GM12878 (cell line): ENCODE results near the gene MAGI1. TPM values are rescaled to one million over a fixed set of nuclear protein-coding genes. Genes with fewer than 3 reads are reported as not detected.

Experiments used
- ATF3 ChIP-seq: IDR thresholded peaks from 2 replicates; pipeline ENCODE4 v1.6.1; 2011; ENCODE audit warnings: low read depth, mild to moderate bottlenecking, low read length, moderate library complexity, borderline replicate concordance; ENCODE audit errors: extremely low read depth
- BCLAF1 ChIP-seq: fragments of 450-650 bp; IDR thresholded peaks from 2 replicates; pipeline ENCODE4 v1.6.1; 2017; ENCODE audit warnings: antibody characterized with exemption, mild to moderate bottlenecking, moderate library complexity
- HCFC1 ChIP-seq: fragments of 150-350 bp; IDR thresholded peaks from 2 replicates; pipeline ENCODE4 v1.6.1; 2014; ENCODE audit warnings: low read length
- IRF3 ChIP-seq: fragments of 450-650 bp; IDR thresholded peaks from 2 replicates; pipeline ENCODE4 v1.6.1; 2014; ENCODE audit warnings: mild to moderate bottlenecking
- POLR2AphosphoS5 ChIP-seq: IDR thresholded peaks from 2 replicates; pipeline ENCODE4 v1.6.1; 2011; ENCODE audit warnings: mild to moderate bottlenecking, low read length, inconsistent platforms
- ZBTB11 ChIP-seq: fragments of 450-650 bp; formaldehyde crosslinking; IDR thresholded peaks from 2 replicates; pipeline ENCODE4 v1.5.0; 2022; ENCODE audit warnings: mild to moderate bottlenecking, missing genetic modification characterization
- ZBTB4 ChIP-seq: fragments of 450-650 bp; formaldehyde crosslinking; IDR thresholded peaks from 2 replicates; pipeline ENCODE4 v1.4.0; 2022; ENCODE audit warnings: mild to moderate bottlenecking, moderate library complexity
- ZNF274 ChIP-seq: IDR thresholded peaks from one replicate; pipeline ENCODE4 v1.8.0; 2011; ENCODE audit not compliant: insufficient read length, insufficient read depth
- ZSCAN29 ChIP-seq: fragments of 450-650 bp; IDR thresholded peaks from 2 replicates; pipeline ENCODE4 v1.6.1; 2017; ENCODE audit warnings: mild to moderate bottlenecking, moderate library complexity
- polyA plus RNA-seq, 11 experiments: library from polyadenylated mRNA; depleted of rRNA in 4 of 11; unstranded in 6 of 11; stranded (reverse) in 5 of 11; fragments of >200 nt; fragmentation: Nextera tagmentation in 4 of 11; fragmentation: Illumina TruSeq in 1 of 11; extraction: Ambion mirVana in 4 of 11; extraction: Trizol in 1 of 11; gene quantifications; 1 replicate in 1 of 11; 2 replicates in 10 of 11; pipeline versions ENCODE4 v1.2.1 to v1.2.3, GENCODE V29; 2011 to 2016; ENCODE audit warnings: inconsistent platforms in 2 of 11, missing spikeins in 2 of 11, low read depth in 1 of 11
- total RNA-seq, 4 experiments: library from RNA; depleted of rRNA in 3 of 4; stranded (reverse); fragments of >200 nt in 3 of 4; fragmentation: Illumina TruSeq in 1 of 4; extraction: Trizol in 1 of 4; gene quantifications; 2 replicates each; pipeline versions ENCODE4 v1.2.1 to v1.2.3, GENCODE V29; 2013 to 2021

The MAGI1 gene
- total and polyA plus RNA-seq, 10 of the 15 experiments (the other 5 are each of a cell fraction or from before 2014, with no cell fraction given): 0.02 to 3.3 (median 0.29) TPM; not detected in 1

- TF ChIP-seq BCLAF1: no peak
- TF ChIP-seq IRF3: no peak
- no peak for TF ChIP-seq POLR2AphosphoS5
- no peak for TF ChIP-seq ZSCAN29
- TF ChIP-seq HCFC1: no peak
- TF ChIP-seq ZBTB11 (CRISPR knock-in tag): no peak
- no peak for TF ChIP-seq ZBTB4 (CRISPR knock-in tag)
- TF ChIP-seq ATF3: no peak
- TF ChIP-seq ZNF274: no peak
Measured at GRCh38 chr3:65351753-65352152, 687.0 kb downstream of the MAGI1 start (continued).
